Measurements from ENCODE around the gene GLDN.

The GLDN gene

GRCh38 chr15:51386486-51386885 is 45.0 kb downstream of the GLDN start:
- no peak for TF ChIP-seq USF1 (IDR thresholded peaks at IDR 0.05)
- no peak for TF ChIP-seq CEBPB (IDR thresholded peaks at IDR 0.05)
- no peak for TF ChIP-seq NFIC (IDR thresholded peaks at IDR 0.05)
- TF ChIP-seq EP300 (IDR thresholded peaks at IDR 0.05; ENCODE audit: borderline replicate concordance) = no peak

GRCh38 chr15:51386960-51387698 is 45.7 kb downstream of the GLDN start:
- no peak for TF ChIP-seq EGR1 (IDR thresholded peaks at IDR 0.05)
- TF ChIP-seq NFIC (IDR thresholded peaks at IDR 0.05) = no peak
- no peak for TF ChIP-seq MAX (IDR thresholded peaks at IDR 0.05)
- TF ChIP-seq EP300 (IDR thresholded peaks at IDR 0.05; ENCODE audit: borderline replicate concordance) = no peak

GRCh38 chr15:51387699-51388041 is 46.2 kb downstream of the GLDN start:
- no peak for TF ChIP-seq MAX (IDR thresholded peaks at IDR 0.05)
- TF ChIP-seq TCF12 (IDR thresholded peaks at IDR 0.05; ENCODE audit: low read depth) = no peak
- TF ChIP-seq RAD21 (IDR thresholded peaks at IDR 0.05; ENCODE audit: low read depth) = no peak
- no peak for TF ChIP-seq TEAD4 (IDR thresholded peaks at IDR 0.05)
- TF ChIP-seq ZBTB7A (IDR thresholded peaks at IDR 0.05; ENCODE audit: low read depth) = no peak
- no peak for TF ChIP-seq FOXM1 (IDR thresholded peaks at IDR 0.05; ENCODE audit: borderline replicate concordance, low read depth)
- no peak for TF ChIP-seq CEBPB (IDR thresholded peaks at IDR 0.05)
- TF ChIP-seq YY1 (IDR thresholded peaks at IDR 0.05; ENCODE audit: low read depth) = no peak
- TF ChIP-seq EP300 (IDR thresholded peaks at IDR 0.05; ENCODE audit: borderline replicate concordance) = no peak
- TF ChIP-seq NFIC (IDR thresholded peaks at IDR 0.05) = no peak
- no peak for TF ChIP-seq EGR1 (IDR thresholded peaks at IDR 0.05)
- TF ChIP-seq USF1 (IDR thresholded peaks at IDR 0.05) = no peak
- no peak for TF ChIP-seq REST (IDR thresholded peaks at IDR 0.05; ENCODE audit: low read depth)

- TF ChIP-seq EP300 (IDR thresholded peaks at IDR 0.05; ENCODE audit: borderline replicate concordance) = no peak
- no peak for TF ChIP-seq TCF12 (IDR thresholded peaks at IDR 0.05; ENCODE audit: low read depth)
- TF ChIP-seq CREB1 (IDR thresholded peaks at IDR 0.05; ENCODE audit: low read depth) = no peak
- TF ChIP-seq USF1 (IDR thresholded peaks at IDR 0.05) = no peak
- TF ChIP-seq TEAD4 (IDR thresholded peaks at IDR 0.05) = no peak
- no peak for TF ChIP-seq RAD21 (IDR thresholded peaks at IDR 0.05; ENCODE audit: low read depth)
- no peak for TF ChIP-seq MAX (IDR thresholded peaks at IDR 0.05)
- no peak for TF ChIP-seq FOXM1 (IDR thresholded peaks at IDR 0.05; ENCODE audit: borderline replicate concordance, low read depth)
- TF ChIP-seq REST (IDR thresholded peaks at IDR 0.05; ENCODE audit: low read depth) = no peak
- TF ChIP-seq EGR1 (IDR thresholded peaks at IDR 0.05) = no peak
These were observed 47.3 kb downstream of the GLDN start for GRCh38 chr15:51388726-51389125.

GRCh38 chr15:51390241-51390965 is 48.9 kb downstream of the GLDN start:
- TF ChIP-seq NFIC (IDR thresholded peaks at IDR 0.05) (no peak), RAD21 (IDR thresholded peaks at IDR 0.05; ENCODE audit: low read depth) (no peak), MAX (IDR thresholded peaks at IDR 0.05) (no peak), EP300 (IDR thresholded peaks at IDR 0.05; ENCODE audit: borderline replicate concordance) (no peak), FOXM1 (IDR thresholded peaks at IDR 0.05; ENCODE audit: borderline replicate concordance, low read depth) (no peak), TEAD4 (IDR thresholded peaks at IDR 0.05) (no peak), TCF12 (IDR thresholded peaks at IDR 0.05; ENCODE audit: low read depth) (no peak), USF1 (IDR thresholded peaks at IDR 0.05) (no peak), ZBTB7A (IDR thresholded peaks at IDR 0.05; ENCODE audit: low read depth) (no peak)

All from Ishikawa (cell line).